CD4-positive, alpha-beta T cell treated with Interleukin-17A for 1 hour (primary cell): Measurements from ENCODE around the gene CCR7.

Experiments
- DNase-seq: peaks from one replicate; pipeline ENCODE4 v3.0.0-alpha.2; 2020

The CCR7 gene

DNA sequence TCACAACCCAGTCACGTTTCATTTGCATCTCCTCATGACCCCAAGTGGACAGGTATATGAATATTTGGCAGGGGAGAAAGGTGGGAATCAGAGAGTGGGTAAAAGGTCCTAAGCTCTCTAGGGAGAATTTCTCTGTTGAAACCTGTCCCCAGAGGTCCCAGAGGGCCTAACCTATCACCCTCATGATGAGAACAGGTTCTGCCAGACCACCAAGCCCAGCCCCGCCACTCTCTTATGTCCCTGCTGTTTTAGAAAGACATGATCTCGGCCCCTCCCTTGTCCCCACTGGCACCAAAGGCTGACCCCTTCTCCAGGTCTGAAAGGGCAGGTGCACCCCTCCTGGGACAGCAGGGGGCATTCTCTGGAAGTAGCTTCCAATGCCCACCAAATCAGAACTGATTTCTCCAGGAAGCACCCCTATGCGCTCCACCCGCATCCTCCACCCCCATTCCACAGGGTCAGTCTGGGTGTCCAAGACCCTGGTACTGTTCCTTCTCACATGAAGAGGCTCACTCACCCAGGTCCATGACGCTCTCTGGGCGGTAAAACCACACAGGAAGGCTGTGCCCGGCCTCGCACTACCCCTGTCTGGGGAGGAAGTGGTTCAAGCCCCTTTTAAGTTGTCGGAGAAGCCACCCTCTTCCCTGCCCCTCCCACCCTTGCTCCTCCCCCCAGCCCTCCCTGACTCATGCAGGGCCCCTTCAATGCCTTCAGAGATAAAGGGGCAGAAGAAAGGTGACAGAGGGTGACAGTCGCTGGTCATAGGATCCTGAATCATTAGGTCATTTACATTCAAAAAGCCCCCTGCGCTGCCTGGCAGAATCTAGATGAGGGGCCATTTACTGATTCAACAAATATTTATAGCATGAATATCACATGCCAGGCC is at the start of gene CCR7:
CCR7 (minus strand) TSS at position 590 of the 886 bp plus-strand sequence; CDS start at position 527, 63 bp downstream.
- DNase-seq = peak; percentile 93

DNA sequence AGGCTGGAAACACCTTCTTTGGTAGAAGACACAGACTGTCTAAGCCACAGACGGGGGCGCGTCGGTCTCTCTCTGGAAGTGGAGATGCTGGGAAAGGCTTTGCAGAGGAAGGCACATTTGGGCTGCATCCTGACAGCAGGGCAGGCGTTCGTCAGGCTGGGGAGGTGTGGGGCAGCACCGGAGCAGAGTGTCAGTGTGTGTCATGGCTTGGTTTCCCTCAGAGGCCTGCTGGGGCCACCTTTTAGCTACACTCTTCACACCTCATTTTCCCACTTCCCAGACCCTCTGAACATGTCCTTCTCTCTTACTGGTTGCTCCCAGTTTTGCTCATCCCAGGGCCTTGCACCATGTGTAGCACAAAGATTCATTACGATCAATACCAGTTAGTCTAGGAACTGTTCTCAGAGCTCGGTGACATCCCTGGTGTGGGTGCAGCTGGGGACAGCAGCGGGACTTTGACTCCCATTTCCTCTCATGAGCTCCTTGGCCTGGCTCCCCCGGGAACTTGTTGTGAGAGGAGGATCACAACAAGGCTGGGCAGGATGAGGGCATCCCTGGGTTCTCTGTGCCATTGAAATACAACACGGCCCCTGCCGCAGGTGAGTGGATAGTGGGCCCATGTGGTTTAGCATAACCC is 49.3 kb upstream of the CCR7 start:
- DNase-seq = no peak

DNA sequence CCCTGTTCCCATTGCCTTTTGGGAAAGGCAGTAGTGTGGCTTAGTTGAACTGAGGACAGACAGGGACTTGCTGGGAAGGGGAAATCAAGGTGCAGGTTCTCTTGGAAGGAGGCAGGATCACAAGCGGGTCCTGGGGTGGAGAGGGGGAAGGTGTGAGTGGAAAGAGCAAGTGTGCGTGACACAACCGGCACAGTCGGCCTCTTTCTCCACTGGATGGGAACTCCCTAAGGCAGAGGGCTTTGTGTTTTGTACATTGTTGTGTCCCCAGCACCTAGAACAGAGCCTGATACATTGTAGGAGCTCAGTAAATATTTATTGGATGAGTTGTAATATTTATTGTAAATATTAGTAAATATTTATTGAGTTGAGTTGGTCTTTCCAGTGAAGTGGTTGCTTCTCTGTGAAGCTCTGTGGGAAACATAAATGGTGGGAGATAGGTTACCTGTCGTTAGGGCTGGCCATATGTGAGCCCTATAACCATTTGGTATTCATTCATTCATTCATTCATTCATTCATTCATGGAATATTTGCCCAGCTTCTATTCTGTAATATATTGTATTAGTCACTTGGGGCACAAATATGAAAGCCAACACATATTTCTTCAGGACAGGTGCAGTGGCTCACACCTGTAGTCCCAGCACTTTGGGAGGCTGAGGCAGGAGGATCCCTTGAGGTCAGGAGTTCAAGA is 48.3 kb upstream of the CCR7 start:
- no peak for DNase-seq

- peak; percentile 87 for DNase-seq
Observed at GRCh38 chr17:40612599-40613244, 47.5 kb upstream of the CCR7 start.

DNA sequence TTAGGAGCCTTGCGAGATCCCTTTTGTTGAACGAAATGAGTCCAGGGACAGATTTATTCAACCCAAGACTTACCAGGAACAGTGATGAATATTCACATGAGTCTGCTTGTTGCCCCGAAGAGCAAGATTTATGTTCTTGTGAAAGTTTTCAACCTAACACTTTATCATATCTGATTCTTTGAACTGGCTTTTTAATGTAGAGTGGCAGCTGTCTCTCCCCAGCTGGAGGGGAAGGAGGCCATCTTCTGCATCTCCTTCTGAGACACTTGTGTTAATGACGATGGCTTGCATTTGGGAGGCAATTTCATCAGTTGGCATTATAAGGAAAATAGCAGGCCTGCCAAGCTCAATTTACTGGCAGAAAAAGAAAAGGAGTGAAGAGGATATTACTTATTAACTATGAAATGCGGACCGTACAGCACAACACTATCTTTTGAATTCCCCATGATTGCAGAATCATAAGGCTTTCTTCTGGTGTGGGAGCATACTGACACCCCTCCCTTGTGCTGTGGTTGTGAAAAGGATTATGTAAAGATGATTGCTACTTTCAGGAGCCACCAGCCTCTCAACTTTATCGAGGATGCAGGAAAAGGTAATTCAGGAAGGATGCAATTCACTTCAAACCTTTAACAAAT is 46.7 kb upstream of the CCR7 start:
- no peak for DNase-seq

DNA sequence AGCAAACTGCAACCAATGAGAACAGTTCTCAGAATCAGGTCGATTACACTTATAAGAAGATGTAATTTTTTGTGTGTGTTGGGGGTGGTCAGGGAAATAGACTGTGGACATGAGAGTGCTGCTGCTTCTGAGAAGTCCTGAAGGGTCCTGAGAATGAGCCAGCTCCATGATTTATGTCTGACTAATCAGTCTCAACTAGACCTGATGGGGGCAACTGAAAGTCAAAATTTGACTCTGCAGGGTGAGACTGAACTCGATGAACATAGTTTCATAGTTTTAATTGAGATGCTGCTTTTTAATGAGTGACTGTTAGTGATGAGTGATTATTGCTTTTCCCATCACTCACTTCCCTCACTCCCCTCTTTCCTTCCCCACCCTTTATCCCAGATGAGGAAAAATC is 45.1 kb upstream of the CCR7 start:
- no peak for DNase-seq

DNA sequence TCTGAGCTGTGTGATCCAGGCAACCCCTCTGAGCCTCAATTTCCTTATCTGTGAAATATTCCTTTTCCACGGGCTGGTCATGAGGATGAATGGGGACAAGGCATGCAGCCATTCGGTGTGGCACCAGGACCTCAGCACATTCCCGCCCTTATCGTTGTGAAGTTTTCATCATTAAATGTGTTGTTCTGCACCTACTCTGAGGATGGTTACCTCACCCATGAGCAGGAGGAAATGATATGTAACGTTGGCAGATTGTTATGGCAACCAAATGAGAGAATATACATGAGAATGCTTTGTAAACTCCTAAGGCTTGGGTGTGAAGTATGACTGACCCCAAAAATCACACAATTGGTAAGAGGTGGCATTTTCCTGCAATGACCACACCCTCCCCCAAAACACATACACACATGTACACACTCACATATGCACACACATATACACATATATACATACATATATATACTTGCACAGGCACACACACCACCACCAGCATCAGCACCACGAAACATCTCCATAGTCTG is 42.8 kb upstream of the CCR7 start:
- peak; percentile 93 for DNase-seq

DNA sequence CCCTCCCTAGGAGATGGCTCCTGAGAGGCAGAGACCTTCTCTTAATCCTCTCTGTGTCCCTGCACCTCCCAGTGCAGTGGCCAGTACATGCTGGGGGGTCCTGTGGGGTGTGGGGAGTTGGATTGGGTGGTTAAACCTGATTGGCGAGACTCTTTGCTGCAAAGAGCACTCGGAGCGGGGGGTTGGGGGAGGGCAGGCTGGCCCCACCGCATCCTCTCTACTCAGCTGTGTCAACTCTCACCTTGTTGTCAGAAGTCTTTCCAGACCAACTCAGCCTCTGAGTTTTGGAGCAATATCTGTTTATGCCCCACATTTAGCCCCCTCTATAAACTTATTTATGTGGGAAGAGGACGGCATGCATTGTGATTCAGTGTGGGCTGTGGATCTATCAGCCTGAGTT is 42.4 kb upstream of the CCR7 start:
- DNase-seq = peak; percentile 80

DNA sequence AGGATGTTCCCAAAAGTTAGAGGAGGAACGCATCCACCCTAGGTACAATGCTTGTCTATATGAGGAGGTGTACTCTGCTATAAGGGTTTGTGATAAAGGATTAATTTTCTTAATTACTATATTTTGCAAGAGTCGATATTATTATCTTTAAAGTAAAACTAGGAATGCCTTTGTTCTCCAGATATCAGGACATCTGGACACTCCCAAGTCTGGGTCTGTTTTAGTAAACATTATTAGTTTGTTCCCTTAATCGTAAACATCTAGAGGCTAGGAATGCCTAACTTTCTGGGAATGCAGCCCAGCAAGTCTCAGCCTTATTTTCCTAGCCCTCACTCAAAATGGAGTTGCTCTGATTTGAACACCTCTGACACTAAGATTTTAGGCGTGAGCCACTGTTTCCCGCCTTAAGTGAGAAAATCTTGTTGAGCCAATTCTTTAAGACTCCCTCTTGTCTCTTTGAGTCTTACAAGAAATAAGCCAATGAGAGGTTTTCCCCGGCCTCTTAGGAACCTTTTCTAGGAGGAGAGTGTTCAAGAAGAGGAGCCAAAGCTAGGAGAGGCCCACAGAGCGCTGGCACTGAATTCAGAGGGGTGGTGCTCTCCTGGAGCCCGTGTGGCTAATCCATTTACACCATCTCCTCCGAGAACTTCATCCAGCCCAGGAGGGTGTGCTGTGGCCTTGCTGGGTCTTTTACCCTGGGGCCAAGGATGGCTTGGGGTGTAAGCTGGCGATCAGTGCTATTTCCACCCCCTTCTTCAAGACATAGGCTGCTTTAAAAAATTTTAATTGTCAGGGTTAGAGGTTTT is 41.5 kb upstream of the CCR7 start:
- DNase-seq = no peak

- DNase-seq = peak; percentile 79
Observed at GRCh38 chr17:40605306-40605705, 40.0 kb upstream of the CCR7 start.

- DNase-seq = no peak
Observed at GRCh38 chr17:40604327-40605080, 39.2 kb upstream of the CCR7 start.

- DNase-seq = peak; percentile 85
Observed at GRCh38 chr17:40602445-40603443, 37.5 kb upstream of the CCR7 start.

DNA sequence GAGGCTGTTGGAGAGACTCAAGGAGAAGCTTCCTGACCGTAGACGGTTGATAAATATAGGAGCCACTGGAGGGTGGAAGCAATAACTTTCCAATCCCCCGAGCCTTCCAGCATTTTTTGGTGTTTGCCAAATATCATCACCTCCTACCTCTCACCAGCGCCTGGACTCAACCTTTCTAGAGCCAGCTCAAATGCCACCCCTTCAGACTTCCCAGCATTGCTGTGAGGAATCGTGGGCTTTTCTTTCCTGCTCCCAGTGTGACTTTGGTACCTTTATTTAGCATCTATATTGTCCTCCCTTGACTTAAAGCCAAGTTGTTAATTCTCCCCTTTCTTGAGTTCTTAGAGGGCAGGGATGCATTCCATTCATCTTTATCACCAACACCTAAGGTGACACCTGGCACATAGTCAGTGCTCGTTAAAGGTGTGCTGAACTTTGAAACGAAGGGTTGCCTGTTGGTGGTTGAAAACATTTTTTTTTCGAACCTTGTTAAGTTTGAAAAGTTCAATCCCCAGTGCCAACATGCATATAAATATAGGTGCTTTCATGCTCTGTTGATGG is 35.3 kb upstream of the CCR7 start:
- no peak for DNase-seq

GRCh38 chr17:40599468-40599763 is 34.1 kb upstream of the CCR7 start:
- no peak for DNase-seq

DNA sequence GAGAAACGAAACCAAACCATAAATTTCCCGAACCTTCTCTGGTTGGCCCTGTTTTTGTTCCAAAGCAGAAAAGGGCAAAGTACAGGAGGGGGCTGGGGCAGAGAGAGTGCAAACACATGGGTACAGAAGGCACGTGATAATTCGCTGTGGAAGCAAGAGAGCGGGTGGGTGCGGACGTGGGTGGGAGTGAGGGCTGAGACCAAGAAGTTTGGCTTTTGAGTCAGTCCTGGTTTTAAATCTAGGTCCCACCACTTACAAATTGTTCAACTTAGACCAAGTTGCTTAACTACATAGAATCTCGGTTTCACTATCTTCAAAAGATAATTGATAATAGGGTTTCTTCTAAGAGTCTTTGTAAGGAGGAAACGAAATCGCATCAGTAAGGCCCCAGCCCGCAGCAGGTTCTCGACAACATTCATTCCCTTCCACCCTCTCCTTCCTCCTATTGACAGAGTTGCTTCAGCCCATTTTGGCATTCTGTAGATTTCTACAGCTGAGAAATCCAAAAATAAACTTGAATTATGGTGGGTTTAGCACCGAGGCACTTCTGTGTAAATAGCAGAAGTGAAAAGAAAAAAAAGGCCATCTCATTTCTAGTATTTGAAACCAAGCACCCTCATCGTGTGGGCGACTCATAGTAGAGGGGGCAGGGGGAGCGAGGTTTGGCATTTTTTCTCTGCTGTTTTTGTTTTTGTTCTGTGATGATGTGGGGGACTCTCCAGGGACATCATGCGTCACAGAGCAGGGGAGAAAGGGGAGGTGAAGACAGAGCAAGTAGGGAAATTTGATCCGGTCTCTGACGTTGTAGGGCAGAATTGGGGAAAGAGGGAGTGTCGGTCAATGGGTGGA is 33.6 kb upstream of the CCR7 start:
- peak; percentile 92 for DNase-seq

DNA sequence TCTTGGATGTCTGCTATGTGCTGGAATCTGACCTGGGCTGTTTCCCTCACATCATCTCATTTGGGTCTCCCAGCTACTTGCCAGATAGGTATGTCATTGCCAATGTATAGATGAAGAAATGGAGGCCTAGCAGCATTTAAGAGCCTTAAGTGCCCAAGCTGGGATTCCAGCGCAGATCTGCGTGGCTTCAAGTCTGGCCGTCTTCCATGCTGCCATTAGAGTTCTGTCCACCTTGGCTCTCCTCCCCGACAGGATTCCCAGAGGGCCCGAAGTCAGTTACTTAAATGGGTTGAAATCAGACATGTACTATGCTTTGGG is 33.0 kb upstream of the CCR7 start:
- DNase-seq = no peak

DNA sequence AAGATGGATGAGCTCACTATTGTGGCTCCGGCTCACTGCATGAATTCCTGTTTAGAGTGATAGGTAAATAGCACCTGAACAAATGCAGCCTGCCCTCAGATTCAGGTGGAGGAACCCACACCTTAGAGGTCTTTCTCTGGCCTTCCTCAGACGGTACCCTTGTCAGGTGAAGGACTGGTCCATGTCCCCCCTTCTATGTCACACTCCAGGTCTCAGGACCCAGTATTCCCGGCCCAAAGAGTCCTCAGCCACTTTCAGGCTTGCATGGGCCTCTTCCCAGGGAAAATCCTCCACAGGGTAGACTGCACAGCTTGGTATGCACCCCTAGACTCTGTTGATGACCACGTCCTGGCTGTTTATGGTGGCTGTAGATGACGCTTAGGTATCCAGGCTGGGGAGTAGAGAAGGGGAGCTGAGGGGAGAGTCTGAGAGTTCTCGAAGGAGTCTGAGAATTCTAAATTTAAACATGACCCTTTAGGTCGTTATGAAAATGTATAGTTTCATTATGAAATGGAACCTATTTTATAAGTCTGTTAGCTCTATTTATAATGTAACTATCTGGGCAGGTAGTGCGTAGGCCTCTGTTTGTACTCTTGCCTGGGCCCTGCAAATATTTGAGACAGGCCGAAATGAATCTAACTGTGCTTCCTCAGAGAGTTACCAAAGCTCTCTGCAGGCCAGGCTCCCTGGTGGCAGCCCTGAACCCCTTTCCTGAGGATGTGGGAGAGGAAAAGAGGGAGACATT is 32.5 kb upstream of the CCR7 start:
- no peak for DNase-seq

- DNase-seq = peak; percentile 43
Observed at GRCh38 chr17:40597156-40597555, 31.9 kb upstream of the CCR7 start.
